ENCODE data around the gene ZNF579.
"Not testable (repeated sequence)": the region's sequence is repeated elsewhere in the genome, so short reads cannot be mapped to it uniquely, and the experiment has no call there.

Gene ZNF579

GRCh38 chr19:55593096-55593772 is 12.6 kb upstream of the ZNF579 start:
- no peak for DNase-seq

- DNase-seq = no peak
These were observed 11.9 kb upstream of the ZNF579 start for GRCh38 chr19:55592391-55593090.

GRCh38 chr19:55591555-55591954 is 10.9 kb upstream of the ZNF579 start:
- DNase-seq = no peak

GRCh38 chr19:55590617-55591016 is 10.0 kb upstream of the ZNF579 start:
- no peak for DNase-seq

GRCh38 chr19:55590109-55590508 is 9.5 kb upstream of the ZNF579 start:
- no peak for DNase-seq

GRCh38 chr19:55588738-55589137 is 8.1 kb upstream of the ZNF579 start:
- DNase-seq = no peak

GRCh38 chr19:55586976-55587668 is 6.5 kb upstream of the ZNF579 start:
- peak; percentile 87 to 89 for DNase-seq

GRCh38 chr19:55585658-55586339 is 5.2 kb upstream of the ZNF579 start:
- peak; percentile 32 to 41 for DNase-seq

- DNase-seq = no peak
These were observed 4.2 kb upstream of the ZNF579 start for GRCh38 chr19:55584871-55585270.

GRCh38 chr19:55583897-55584296 is 3.2 kb upstream of the ZNF579 start:
- not testable (repeated sequence) for DNase-seq

- not testable (repeated sequence) for DNase-seq
These were observed 1.6 kb upstream of the ZNF579 start for GRCh38 chr19:55582284-55582683.

- no peak for DNase-seq
These were observed 1.2 kb upstream of the ZNF579 start for GRCh38 chr19:55581823-55582223.

- DNase-seq = no peak
These were observed 636 bp upstream of the ZNF579 start for GRCh38 chr19:55581145-55581822.

GRCh38 chr19:55579766-55580621 is 654 bp downstream of the ZNF579 start:
- DNase-seq = no peak

- DNase-seq = no peak
These were observed 1.6 kb downstream of the ZNF579 start for GRCh38 chr19:55578761-55579747.

GRCh38 chr19:55578031-55578760 is 2.5 kb downstream of the ZNF579 start:
- DNase-seq = no peak

GRCh38 chr19:55576746-55577145 is 3.9 kb downstream of the ZNF579 start:
- no peak for DNase-seq

- not testable (repeated sequence) for DNase-seq
These were observed 6.7 kb downstream of the ZNF579 start for GRCh38 chr19:55573929-55574328.

GRCh38 chr19:55569477-55569876 is 11.2 kb downstream of the ZNF579 start:
- DNase-seq = not testable (repeated sequence)
